Progenitor cell of endocrine pancreas (in vitro differentiated cells): ENCODE data around the gene STIM1. TPM values are rescaled to one million over a fixed set of nuclear protein-coding genes. Genes with fewer than 3 reads are reported as not detected.

Source experiments
- DNase-seq: peaks from one replicate; pipeline ENCODE4 v3.0.0; 2021; ENCODE audit warnings: low spot score; ENCODE audit not compliant: unreplicated experiment
- H3K27ac Mint-ChIP-seq: 2 replicates; pipeline ENCODE4 v1.8.0; 2021; ENCODE audit warnings: mild to moderate bottlenecking, moderate library complexity, mixed read lengths
- H3K27me3 Mint-ChIP-seq: 2 replicates; pipeline ENCODE4 v1.8.0; 2021; ENCODE audit warnings: mixed read lengths
- H3K36me3 Mint-ChIP-seq: 2 replicates; pipeline ENCODE4 v1.8.0; 2022; ENCODE audit warnings: mixed read lengths; ENCODE audit not compliant: insufficient read depth
- H3K4me1 Mint-ChIP-seq: 2 replicates; pipeline ENCODE4 v1.8.0; 2021; ENCODE audit warnings: low read depth, mixed read lengths
- H3K4me3 Mint-ChIP-seq: 2 replicates; pipeline ENCODE4 v1.8.0; 2021; ENCODE audit warnings: low read depth, mild to moderate bottlenecking, moderate library complexity, mixed read lengths
- H3K9me3 Mint-ChIP-seq: 2 replicates; pipeline ENCODE4 v1.8.0; 2021; ENCODE audit warnings: low read depth, mixed read lengths
- CTCF ChIP-seq: fragments of 200-600 bp; sonication (generic); IDR thresholded peaks from one replicate; pipeline ENCODE4 v1.5.0; 2021; ENCODE audit warnings: antibody characterized with exemption, mild to moderate bottlenecking; ENCODE audit not compliant: unreplicated experiment
- total RNA-seq: library from RNA; stranded (reverse); gene quantifications from 2 replicates; pipeline ENCODE4 v1.2.1, GENCODE V29; 2021

The STIM1 gene
- total RNA-seq, 1 donor from 2014 or later = 27.2 TPM

- no peak for TF ChIP-seq CTCF
- H3K9me3 Mint-ChIP-seq = no peaks in the 10 kb centered on the region
- no peaks in the 10 kb centered on the region for H3K36me3 Mint-ChIP-seq
- H3K4me3 Mint-ChIP-seq = no peak overlapping the region
- H3K27ac Mint-ChIP-seq = no peak overlapping the region
- no peaks in the 10 kb centered on the region for H3K4me1 Mint-ChIP-seq
- H3K27me3 Mint-ChIP-seq = no peaks in the 10 kb centered on the region
- DNase-seq = no peak
Measured at GRCh38 chr11:4064278-4064955, 209.0 kb downstream of the STIM1 start.

DNA sequence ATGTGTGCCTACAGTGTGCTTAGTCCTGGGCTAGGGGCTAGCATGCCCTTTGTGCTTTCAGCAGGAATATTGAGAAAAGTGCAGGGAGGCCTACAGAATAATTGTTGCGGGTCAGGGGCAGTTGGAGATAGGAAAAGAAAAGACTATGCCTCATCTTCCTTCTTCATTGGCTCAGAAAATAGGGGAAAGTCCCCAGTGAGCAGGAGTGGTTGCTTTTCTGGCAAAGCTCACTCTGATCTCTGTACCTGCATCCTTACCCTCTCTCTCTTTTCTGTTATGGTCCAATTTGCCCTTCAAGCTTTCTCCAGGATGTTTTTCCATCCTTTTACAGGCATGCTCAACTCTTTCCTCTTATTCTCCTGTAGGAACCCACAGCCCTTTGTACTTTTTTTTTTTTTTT, 209.6 kb downstream of the STIM1 start:
- DNase-seq = no peak
- Mint-ChIP-seq H3K4me3 (no peak overlapping the region), H3K27ac (no peak overlapping the region), H3K36me3 (no peaks in the 10 kb centered on the region), H3K4me1 (no peaks in the 10 kb centered on the region), H3K27me3 (no peaks in the 10 kb centered on the region), H3K9me3 (no peaks in the 10 kb centered on the region)
- TF ChIP-seq CTCF = no peak

- H3K27me3 Mint-ChIP-seq = no peaks in the 10 kb centered on the region
- no peaks in the 10 kb centered on the region for H3K36me3 Mint-ChIP-seq
- no peak overlapping the region for H3K4me3 Mint-ChIP-seq
- no peak for DNase-seq
- no peak for TF ChIP-seq CTCF
- no peaks in the 10 kb centered on the region for H3K9me3 Mint-ChIP-seq
- H3K4me1 Mint-ChIP-seq = no peaks in the 10 kb centered on the region
- H3K27ac Mint-ChIP-seq = no peak overlapping the region
Measured at GRCh38 chr11:4065601-4066377, 210.3 kb downstream of the STIM1 start.

DNA sequence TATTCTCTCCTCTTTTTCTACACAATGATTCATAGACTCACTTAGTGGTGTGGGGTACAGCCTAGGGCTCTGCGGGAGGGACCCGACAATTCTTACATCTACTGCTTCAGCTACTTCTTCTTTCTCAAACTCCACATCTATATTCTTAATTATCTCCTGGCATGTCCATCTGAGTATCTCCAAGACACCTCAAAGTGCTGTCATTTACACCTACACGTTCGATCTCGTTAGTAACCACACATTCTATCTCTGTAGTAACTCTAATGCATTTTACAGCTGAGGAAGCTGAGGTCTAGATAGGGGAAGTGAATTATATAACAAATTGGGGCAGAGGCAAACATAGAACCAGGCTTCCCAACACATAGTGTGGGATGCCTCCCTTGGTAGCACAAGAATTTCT, 211.4 kb downstream of the STIM1 start:
- Mint-ChIP-seq H3K27ac (no peak overlapping the region), H3K27me3 (no peaks in the 10 kb centered on the region), H3K9me3 (no peaks in the 10 kb centered on the region), H3K4me3 (no peak overlapping the region), H3K4me1 (no peaks in the 10 kb centered on the region), H3K36me3 (no peaks in the 10 kb centered on the region)
- TF ChIP-seq CTCF = no peak
- DNase-seq = no peak

DNA sequence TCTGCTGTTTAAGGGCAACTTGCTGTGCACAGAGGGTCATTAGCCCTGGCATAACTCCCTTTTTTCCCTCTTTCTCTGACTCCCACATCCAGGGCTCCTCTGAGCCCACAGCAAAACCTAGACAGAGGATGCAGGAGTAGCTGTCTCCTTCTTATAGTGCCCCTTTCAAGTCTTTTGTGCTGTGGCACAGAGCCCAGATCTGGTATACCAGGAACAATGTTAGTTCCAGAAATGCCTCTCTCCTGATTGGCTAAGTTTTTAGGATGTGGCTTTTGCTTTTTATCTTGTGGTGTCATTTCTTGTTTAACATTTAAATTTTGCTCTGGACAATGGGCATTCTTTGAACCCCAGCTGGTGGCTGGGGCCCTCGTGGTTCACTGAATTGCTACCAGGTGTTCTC, 213.5 kb downstream of the STIM1 start:
- Mint-ChIP-seq H3K27me3 (peaks cover 2% of the 10 kb centered on the region), H3K4me1 (no peaks in the 10 kb centered on the region), H3K27ac (no peak overlapping the region), H3K4me3 (no peak overlapping the region), H3K36me3 (no peaks in the 10 kb centered on the region), H3K9me3 (no peaks in the 10 kb centered on the region)
- DNase-seq = no peak
- no peak for TF ChIP-seq CTCF
